GM23248 (cell line): ENCODE results near the gene ATP5ME. TPM values are rescaled to one million over a fixed set of nuclear protein-coding genes. Genes with fewer than 3 reads are reported as not detected.
A peak's percentile ranks its signal among the peaks of the same experiment; 100 is the strongest.

Experiments used
- DNase-seq: peaks from one replicate; pipeline ENCODE4 v3.0.0-alpha.2; 2015
- H2AFZ ChIP-seq: fragments of 200-600 bp; sonication (generic); 2 replicates; pipeline ENCODE4 v1.6.1; 2016; ENCODE audit warnings: antibody characterized with exemption
- H3F3A ChIP-seq: fragments of 200-600 bp; sonication (generic); 2 replicates; pipeline ENCODE4 v1.6.1; 2016; ENCODE audit warnings: mild to moderate bottlenecking, antibody characterized with exemption, mixed run types; ENCODE audit not compliant: insufficient read depth
- H3K27ac ChIP-seq: fragments of 200-600 bp; sonication (generic); 2 replicates; pipeline ENCODE4 v1.5.1; 2016; ENCODE audit warnings: mild to moderate bottlenecking
- H3K27me3 ChIP-seq: fragments of 200-600 bp; sonication (generic); replicated peaks from 2 replicates; pipeline ENCODE4 v1.6.1; 2016; ENCODE audit warnings: mild to moderate bottlenecking; ENCODE audit not compliant: insufficient read depth
- H3K36me3 ChIP-seq: fragments of 200-600 bp; sonication (generic); 2 replicates; pipeline ENCODE4 v1.6.1; 2016; ENCODE audit warnings: low read depth, mild to moderate bottlenecking
- H3K4me1 ChIP-seq: fragments of 200-600 bp; sonication (generic); 2 replicates; pipeline ENCODE4 v1.6.1; 2016; ENCODE audit warnings: mild to moderate bottlenecking; ENCODE audit not compliant: insufficient read depth
- H3K4me2 ChIP-seq: fragments of 200-600 bp; sonication (generic); one replicate; pipeline ENCODE4 v1.6.1; 2016; ENCODE audit warnings: mild to moderate bottlenecking; ENCODE audit not compliant: unreplicated experiment
- H3K4me3 ChIP-seq: fragments of 200-600 bp; sonication (generic); 2 replicates; pipeline ENCODE4 v1.5.1; 2016; ENCODE audit warnings: mild to moderate bottlenecking
- H3K79me2 ChIP-seq: fragments of 200-600 bp; sonication (generic); 2 replicates; pipeline ENCODE4 v1.6.1; 2016; ENCODE audit warnings: mild to moderate bottlenecking; ENCODE audit not compliant: insufficient read depth
- H3K9ac ChIP-seq: fragments of 200-600 bp; sonication (generic); 2 replicates; pipeline ENCODE4 v1.6.1; 2016; ENCODE audit warnings: mild to moderate bottlenecking
- H3K9me2 ChIP-seq: fragments of 200-600 bp; sonication (generic); 2 replicates; pipeline ENCODE4 v1.6.1; 2016; ENCODE audit warnings: mixed run types, mild to moderate bottlenecking, moderate library complexity; ENCODE audit not compliant: insufficient read depth
- H3K9me3 ChIP-seq: fragments of 200-600 bp; sonication (generic); one replicate; pipeline ENCODE4 v1.6.1; 2017; ENCODE audit warnings: low read depth
- H4K20me1 ChIP-seq: fragments of 200-600 bp; sonication (generic); 2 replicates; pipeline ENCODE4 v1.6.0; 2016; ENCODE audit not compliant: insufficient read depth
- EZH2 ChIP-seq: fragments of 200-600 bp; sonication (generic); IDR thresholded peaks from 2 replicates; pipeline ENCODE4 v1.6.1; 2018; ENCODE audit warnings: antibody characterized with exemption, mild to moderate bottlenecking; ENCODE audit not compliant: insufficient read depth, poor library complexity, severe bottlenecking
- EZH2phosphoT487 ChIP-seq: fragments of 200-600 bp; sonication (generic); IDR thresholded peaks from 2 replicates; pipeline ENCODE4 v1.6.1; 2018; ENCODE audit warnings: antibody characterized with exemption, moderate library complexity, mild to moderate bottlenecking, low read depth; ENCODE audit not compliant: insufficient read depth
- WGBS, 2 experiments: methylation state at CpG; one replicate each; pipeline ENCODE4 v1.1.6; 2015 to 2017; ENCODE audit warnings: low lambda C conversion rate in 2 of 2, low coverage in 1 of 2; ENCODE audit errors: missing lambda C conversion rate in 2 of 2; 5-methylcytosine and 5-hydroxymethylcytosine counted together
- in situ Hi-C: fragments of 300-500 bp; cut with MboI; formaldehyde crosslinking; loops from 2 replicates; pipeline ENCODE4 v1.15.0; 2020
- polyA plus RNA-seq: library from polyadenylated mRNA; unstranded; fragments of >200 nt; fragmentation: Nextera tagmentation; extraction: Ambion mirVana; gene quantifications from 2 replicates; pipeline ENCODE4 v1.2.1, GENCODE V29; 2016
- total RNA-seq: library from RNA; depleted of rRNA; stranded (reverse); fragments of >200 nt; shearing (Covaris generic); gene quantifications from 2 replicates; pipeline ENCODE4 v1.2.3, GENCODE V29; 2014

ATP5ME gene
- total and polyA plus RNA-seq, 2 experiments from 2014 or later: 26.3 to 478 TPM

DNA sequence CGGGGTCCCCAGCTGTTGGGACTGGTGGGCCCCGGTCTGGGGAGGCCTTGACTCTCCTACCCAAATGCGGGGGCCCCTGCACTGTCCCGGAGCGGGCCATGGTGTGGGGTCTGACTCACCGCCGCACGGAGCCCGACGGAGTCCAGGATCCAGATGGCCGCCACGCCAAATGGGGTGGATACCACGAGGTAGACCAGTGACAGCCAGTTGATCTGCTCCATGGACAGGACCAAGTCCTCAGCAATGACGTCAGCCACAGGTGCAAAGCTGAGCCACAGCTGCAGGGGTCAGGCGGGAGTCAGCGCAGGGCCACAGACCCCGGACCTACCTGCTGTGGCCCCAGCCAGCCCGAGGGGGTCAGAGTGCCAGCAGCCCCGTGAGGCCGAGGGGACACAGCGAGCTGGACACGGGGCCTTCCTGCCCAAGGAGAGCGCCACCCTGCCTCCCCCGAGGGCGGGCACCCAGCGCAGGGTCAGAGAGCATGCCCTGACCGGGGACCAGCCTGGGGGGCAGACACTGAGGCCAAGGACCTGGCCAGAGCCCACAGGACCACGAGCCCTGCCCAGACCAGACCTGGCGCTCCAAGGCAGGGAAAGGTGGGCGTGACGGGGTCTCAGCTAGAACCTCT is 12.5 kb upstream of the ATP5ME start:
- in situ Hi-C loops: no loop called here
- no peaks in the 10 kb centered on the region for H3K79me2 ChIP-seq
- H3K9me2 ChIP-seq: no peaks in the 10 kb centered on the region
- H3K4me1 ChIP-seq: peaks cover 22% of the 10 kb centered on the region
- no peak for DNase-seq
- peaks cover 12% of the 10 kb centered on the region; the same call in 1 of the 2 replicates for H3F3A ChIP-seq
- no peaks in the 10 kb centered on the region for H3K9me3 ChIP-seq
- no peaks in the 10 kb centered on the region for H3K27me3 ChIP-seq
- H3K4me3 ChIP-seq: no peak overlapping the region
- WGBS, 2 experiments: 89 to 98% methylated on average over 24 to 27 of the region's 31 CpGs
- peak overlapping the region; percentile 96 for H3K27ac ChIP-seq
- H3K4me2 ChIP-seq: no peak overlapping the region
- no peaks in the 10 kb centered on the region for H4K20me1 ChIP-seq
- TF ChIP-seq EZH2: no peak
- no peak for TF ChIP-seq EZH2phosphoT487
- no peak overlapping the region for H3K9ac ChIP-seq
- H2AFZ ChIP-seq: no peak overlapping the region
- H3K36me3 ChIP-seq: no peaks in the 10 kb centered on the region

DNA sequence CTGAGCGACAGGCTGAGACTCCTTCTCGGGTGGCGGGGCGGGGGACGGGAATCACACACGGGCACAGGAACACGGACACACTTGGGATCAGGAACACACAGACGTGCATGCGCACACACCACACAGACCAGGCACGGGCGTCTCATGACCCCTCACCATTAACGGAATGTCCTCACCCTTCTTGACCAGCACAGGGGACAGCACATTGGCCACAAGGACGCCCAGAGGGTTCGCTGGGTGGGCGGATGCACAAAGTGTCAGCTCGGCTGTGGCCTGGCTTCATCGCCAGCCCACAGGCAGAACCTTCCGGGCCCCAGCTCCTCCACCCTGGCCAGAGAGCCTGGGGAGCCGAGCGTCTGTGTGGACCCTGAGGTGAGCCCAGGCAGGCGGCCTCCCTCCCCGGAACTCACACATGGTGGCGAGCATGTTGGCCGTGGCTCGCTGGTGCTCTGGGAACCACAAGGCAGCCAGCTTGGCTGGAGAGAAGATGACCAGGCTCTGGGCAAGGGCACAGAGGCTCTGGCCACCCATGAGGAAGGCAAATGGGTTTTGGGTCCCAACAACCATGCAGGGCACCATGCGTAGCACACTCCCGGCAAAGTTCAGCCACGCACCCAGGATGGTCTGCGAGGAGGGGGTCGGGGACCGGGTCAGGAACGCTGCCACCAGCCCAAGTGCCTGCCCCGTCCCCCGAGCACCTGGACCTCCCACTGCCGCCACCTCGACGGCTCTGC is 11.8 kb upstream of the ATP5ME start:
- Histone ChIP-seq H3K4me2 (no peak overlapping the region), H4K20me1 (no peaks in the 10 kb centered on the region), H3K9me2 (no peaks in the 10 kb centered on the region), H3K9me3 (no peaks in the 10 kb centered on the region), H3K79me2 (no peaks in the 10 kb centered on the region), H2AFZ (no peak overlapping the region), H3K36me3 (no peaks in the 10 kb centered on the region), H3K4me3 (no peak overlapping the region), H3K27me3 (no peaks in the 10 kb centered on the region), H3F3A (peaks cover 12% of the 10 kb centered on the region; the same call in 1 of the 2 replicates), H3K9ac (no peak overlapping the region), H3K4me1 (peaks cover 22% of the 10 kb centered on the region), H3K27ac (no peak overlapping the region)
- no peak for DNase-seq
- 91 to 92% methylated on average over 28 to 31 of the region's 37 CpGs for WGBS, 2 experiments
- in situ Hi-C loops: no loop called here
- TF ChIP-seq EZH2: no peak
- TF ChIP-seq EZH2phosphoT487: no peak

DNA sequence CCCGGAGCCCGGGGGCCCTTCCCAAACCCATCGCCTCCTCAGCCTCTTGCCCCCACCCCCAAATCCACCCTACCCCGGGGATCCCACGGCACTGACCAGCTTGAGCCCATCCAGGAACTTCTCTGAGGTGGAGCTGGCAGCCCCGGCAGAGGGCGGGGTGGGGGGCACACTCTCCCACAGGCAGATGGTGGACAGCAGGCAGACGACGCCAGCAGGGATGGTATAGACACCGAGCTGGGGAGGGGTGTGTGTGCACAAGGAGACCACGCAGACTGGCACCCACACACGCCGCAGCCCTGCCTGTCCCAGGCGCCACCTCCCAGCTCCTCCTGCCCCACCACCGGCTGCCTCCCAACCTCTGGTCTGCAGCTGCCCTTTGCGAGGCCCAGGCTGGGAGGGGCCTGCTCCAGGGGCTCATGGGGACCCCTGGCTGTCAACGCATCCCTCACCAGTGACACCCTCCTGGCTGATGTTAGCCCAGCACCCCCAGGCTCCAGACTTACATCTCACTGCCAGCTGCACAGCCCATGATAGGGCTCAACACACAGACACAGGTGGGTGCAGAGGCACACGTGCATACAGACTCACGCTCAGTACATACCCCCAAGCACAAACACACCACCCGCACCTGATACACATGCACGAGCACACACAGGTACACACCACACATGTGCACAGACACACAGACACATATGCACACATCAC is 10.7 kb upstream of the ATP5ME start:
- H3K36me3 ChIP-seq: no peaks in the 10 kb centered on the region
- no peaks in the 10 kb centered on the region for H3K9me3 ChIP-seq
- no peaks in the 10 kb centered on the region for H4K20me1 ChIP-seq
- no peak overlapping the region for H2AFZ ChIP-seq
- no peaks in the 10 kb centered on the region for H3K9me2 ChIP-seq
- in situ Hi-C loops: no loop called here
- 73 to 77% methylated on average over 17 to 21 of the region's 21 CpGs for WGBS, 2 experiments
- no peak for DNase-seq
- no peaks in the 10 kb centered on the region for H3K27me3 ChIP-seq
- peaks cover 22% of the 10 kb centered on the region for H3K4me1 ChIP-seq
- no peak overlapping the region for H3K4me2 ChIP-seq
- no peaks in the 10 kb centered on the region for H3K79me2 ChIP-seq
- H3K4me3 ChIP-seq: no peak overlapping the region
- H3K9ac ChIP-seq: no peak overlapping the region
- H3F3A ChIP-seq: peaks cover 12% of the 10 kb centered on the region; the same call in 1 of the 2 replicates
- TF ChIP-seq EZH2phosphoT487: no peak
- no peak for TF ChIP-seq EZH2
- H3K27ac ChIP-seq: no peak overlapping the region

DNA sequence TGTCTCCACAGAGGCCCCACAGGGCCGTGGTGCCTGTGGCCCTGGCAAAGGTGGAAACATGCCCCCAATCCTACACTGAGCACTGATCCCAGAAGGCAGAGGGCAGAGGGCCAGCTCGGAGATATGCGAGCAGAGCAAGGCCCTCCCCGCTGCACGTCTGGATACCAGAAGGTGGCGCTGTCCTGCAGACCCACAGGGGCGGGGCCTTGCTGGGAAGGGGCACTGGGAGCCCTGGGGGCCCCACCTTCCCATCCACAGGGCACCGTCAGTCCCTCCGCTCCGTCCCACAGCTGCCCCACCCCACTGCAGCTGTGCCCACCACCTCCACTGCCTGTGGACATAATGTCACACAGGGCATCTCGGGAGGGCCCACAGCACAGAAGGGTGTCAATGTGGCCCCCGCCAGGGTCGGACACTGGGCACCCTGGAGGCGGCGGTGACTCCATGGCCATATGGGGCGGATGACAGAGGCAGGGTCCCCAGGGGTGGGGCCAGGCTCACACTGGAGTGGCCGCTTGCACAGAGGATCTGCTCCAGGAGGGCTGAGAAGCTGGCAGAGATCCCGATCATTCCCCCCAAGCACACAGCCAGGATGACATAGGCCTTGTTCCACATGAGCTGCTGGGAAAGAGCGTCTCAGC is 10.0 kb upstream of the ATP5ME start:
- Histone ChIP-seq H3K4me3 (no peak overlapping the region), H4K20me1 (no peaks in the 10 kb centered on the region), H3K9me3 (no peaks in the 10 kb centered on the region), H3K79me2 (no peaks in the 10 kb centered on the region), H3K9ac (no peak overlapping the region), H3K4me1 (peaks cover 19% of the 10 kb centered on the region), H2AFZ (no peak overlapping the region), H3K27ac (no peak overlapping the region), H3K27me3 (no peaks in the 10 kb centered on the region), H3F3A (peaks cover 12% of the 10 kb centered on the region; the same call in 1 of the 2 replicates), H3K36me3 (no peaks in the 10 kb centered on the region), H3K4me2 (no peak overlapping the region), H3K9me2 (no peaks in the 10 kb centered on the region)
- in situ Hi-C loops: no loop called here
- no peak for TF ChIP-seq EZH2
- TF ChIP-seq EZH2phosphoT487: no peak
- WGBS, 2 experiments: 37 to 38% methylated on average over 15 to 19 of the region's 19 CpGs
- peak; percentile 89 for DNase-seq
